Cardiac muscle cell (in vitro differentiated cells and primary cell): Measurements from ENCODE around the gene ZNF598. TPM values are rescaled to one million over a fixed set of nuclear protein-coding genes. Genes with fewer than 3 reads are reported as not detected.

ENCODE experiments used
- DNase-seq, 2 donors: peaks; one replicate each; pipeline versions ENCODE4 v3.0.0 to v3.0.0-alpha.2; 2010 to 2017; ENCODE audit warnings: low read depth in 1 of 2, low spot score in 1 of 2
- H3K27ac ChIP-seq: fragments of 200-600 bp; sonication (generic); 2 replicates; pipeline ENCODE4 v1.5.1; 2016
- H3K27me3 ChIP-seq: fragments of 200-600 bp; sonication (generic); 2 replicates; pipeline ENCODE4 v1.6.0; 2016; ENCODE audit warnings: control low read depth
- H3K36me3 ChIP-seq: fragments of 200-600 bp; sonication (generic); 2 replicates; pipeline ENCODE4 v1.5.1; 2016; ENCODE audit warnings: control low read depth
- H3K4me1 ChIP-seq: fragments of 200-600 bp; sonication (generic); 2 replicates; pipeline ENCODE4 v1.8.1; 2017; ENCODE audit warnings: low read depth, mild to moderate bottlenecking, mixed run types
- H3K4me3 ChIP-seq: fragments of 200-600 bp; sonication (generic); 2 replicates; pipeline ENCODE4 v1.5.1; 2016; ENCODE audit warnings: mild to moderate bottlenecking
- H3K9me3 ChIP-seq: fragments of 200-600 bp; sonication (generic); 2 replicates; pipeline ENCODE4 v1.5.1; 2017; ENCODE audit warnings: low read depth, mild to moderate bottlenecking, control low read depth
- CTCF ChIP-seq: IDR thresholded peaks from 2 replicates; pipeline ENCODE4 v1.5.1; 2012; ENCODE audit warnings: low read depth, mild to moderate bottlenecking, low read length
- polyA plus RNA-seq: library from polyadenylated mRNA; unstranded; fragments of >200 nt; fragmentation: Nextera tagmentation; extraction: Ambion mirVana; gene quantifications from 2 replicates; pipeline ENCODE4 v1.2.1, GENCODE V29; 2016
- total RNA-seq: library from RNA; depleted of rRNA; stranded (reverse); fragments of >200 nt; gene quantifications from 2 replicates; pipeline ENCODE4 v1.2.3, GENCODE V29; 2016

ZNF598 gene
- total and polyA plus RNA-seq, 2 experiments from 2014 or later, result 28.8 to 50.4 TPM

- Histone ChIP-seq H3K36me3 (no peaks in the 10 kb centered on the region), H3K4me1 (peaks cover 18% of the 10 kb centered on the region), H3K27me3 (no peaks in the 10 kb centered on the region), H3K9me3 (no peaks in the 10 kb centered on the region), H3K27ac (no peak overlapping the region), H3K4me3 (no peak overlapping the region)
- TF ChIP-seq CTCF, result no peak
- no peak for DNase-seq
Observed at GRCh38 chr16:2042986-2043666, 33.5 kb upstream of the ZNF598 start.

- no peak for TF ChIP-seq CTCF
- H3K27ac ChIP-seq, result no peak overlapping the region
- H3K9me3 ChIP-seq, result no peaks in the 10 kb centered on the region
- DNase-seq, result peak in 1 of 2 donors; percentile 85
- no peak overlapping the region for H3K4me3 ChIP-seq
- H3K4me1 ChIP-seq, result peaks cover 18% of the 10 kb centered on the region
- no peaks in the 10 kb centered on the region for H3K27me3 ChIP-seq
- no peaks in the 10 kb centered on the region for H3K36me3 ChIP-seq
Observed at GRCh38 chr16:2042171-2042985, 32.8 kb upstream of the ZNF598 start.

GRCh38 chr16:2040787-2041522, 31.3 kb upstream of the ZNF598 start:
- no peaks in the 10 kb centered on the region for H3K9me3 ChIP-seq
- no peak overlapping the region for H3K27ac ChIP-seq
- no peak overlapping the region for H3K4me3 ChIP-seq
- no peak for DNase-seq
- TF ChIP-seq CTCF, result no peak
- H3K4me1 ChIP-seq, result peaks cover 13% of the 10 kb centered on the region
- H3K36me3 ChIP-seq, result no peaks in the 10 kb centered on the region
- no peaks in the 10 kb centered on the region for H3K27me3 ChIP-seq

- Histone ChIP-seq H3K27ac (no peak overlapping the region), H3K36me3 (no peaks in the 10 kb centered on the region), H3K9me3 (no peaks in the 10 kb centered on the region), H3K27me3 (no peaks in the 10 kb centered on the region), H3K4me3 (no peak overlapping the region), H3K4me1 (peaks cover 13% of the 10 kb centered on the region)
- DNase-seq, result no peak
- TF ChIP-seq CTCF, result no peak
Observed at GRCh38 chr16:2040041-2040786, 30.6 kb upstream of the ZNF598 start.

- no peak overlapping the region for H3K27ac ChIP-seq
Observed at GRCh38 chr16:2039274-2040031, 29.8 kb upstream of the ZNF598 start.

More at GRCh38 chr16:2039274-2040031, 29.8 kb upstream of the ZNF598 start:
- no peak overlapping the region for H3K4me3 ChIP-seq
- TF ChIP-seq CTCF, result no peak
- no peaks in the 10 kb centered on the region for H3K9me3 ChIP-seq
- peaks cover 13% of the 10 kb centered on the region for H3K4me1 ChIP-seq
- no peaks in the 10 kb centered on the region for H3K36me3 ChIP-seq
- DNase-seq, result peak in 1 of 2 donors; percentile 77
- no peaks in the 10 kb centered on the region for H3K27me3 ChIP-seq
